Body of pancreas (tissue), 4 donors: ENCODE results near the gene SMAD5.

Experiments
- POLR2A ChIP-seq, 3 donors: fragments of 450-650 bp; IDR thresholded peaks; one replicate each; pipeline ENCODE4 v1.6.1; 2016; ENCODE audit warnings: antibody characterized with exemption in 3 of 3, mild to moderate bottlenecking in 2 of 3
- TF ChIP-seq, protein P1 (sequence below), 7 experiments: fragments of 450-650 bp in 4 of 7; fragments of 200-600 bp in 3 of 7; sonication (generic) in 3 of 7; IDR thresholded peaks; one replicate each; pipeline ENCODE4 v1.5.1; 2016 to 2019; ENCODE audit warnings: antibody characterized with exemption in 7 of 7

DNA sequence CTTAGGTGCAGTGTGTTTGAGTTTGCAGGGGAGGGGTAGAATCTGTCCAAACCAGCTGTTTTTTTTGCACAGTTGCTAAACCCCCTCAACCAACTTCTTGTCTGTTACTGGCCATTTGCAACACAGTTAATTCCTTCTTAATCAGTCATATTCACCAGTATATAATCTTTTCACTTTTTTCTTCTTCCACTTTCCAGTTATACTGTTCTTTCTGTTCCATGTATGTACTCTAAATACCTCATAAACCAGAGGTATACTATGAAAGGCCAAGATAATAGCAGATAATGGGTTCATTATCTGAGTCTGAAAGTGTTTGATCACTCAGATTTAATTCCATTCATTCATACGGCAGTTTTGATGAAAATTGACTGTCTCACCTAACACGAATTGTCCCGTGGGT, 11.1 kb downstream of the SMAD5 start:
- TF ChIP-seq, protein P1, sequence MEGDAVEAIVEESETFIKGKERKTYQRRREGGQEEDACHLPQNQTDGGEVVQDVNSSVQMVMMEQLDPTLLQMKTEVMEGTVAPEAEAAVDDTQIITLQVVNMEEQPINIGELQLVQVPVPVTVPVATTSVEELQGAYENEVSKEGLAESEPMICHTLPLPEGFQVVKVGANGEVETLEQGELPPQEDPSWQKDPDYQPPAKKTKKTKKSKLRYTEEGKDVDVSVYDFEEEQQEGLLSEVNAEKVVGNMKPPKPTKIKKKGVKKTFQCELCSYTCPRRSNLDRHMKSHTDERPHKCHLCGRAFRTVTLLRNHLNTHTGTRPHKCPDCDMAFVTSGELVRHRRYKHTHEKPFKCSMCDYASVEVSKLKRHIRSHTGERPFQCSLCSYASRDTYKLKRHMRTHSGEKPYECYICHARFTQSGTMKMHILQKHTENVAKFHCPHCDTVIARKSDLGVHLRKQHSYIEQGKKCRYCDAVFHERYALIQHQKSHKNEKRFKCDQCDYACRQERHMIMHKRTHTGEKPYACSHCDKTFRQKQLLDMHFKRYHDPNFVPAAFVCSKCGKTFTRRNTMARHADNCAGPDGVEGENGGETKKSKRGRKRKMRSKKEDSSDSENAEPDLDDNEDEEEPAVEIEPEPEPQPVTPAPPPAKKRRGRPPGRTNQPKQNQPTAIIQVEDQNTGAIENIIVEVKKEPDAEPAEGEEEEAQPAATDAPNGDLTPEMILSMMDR (IDR thresholded peaks at IDR 0.05), result no peak
- no peak for TF ChIP-seq POLR2A (IDR thresholded peaks at IDR 0.05)
